SIG-M5 (cell line): ENCODE results near the gene LCOR.

Experiments used
- DNase-seq: peaks from one replicate; lab custom pipeline; 2025; lab: John Stamatoyannopoulos, UW

Gene LCOR

DNA sequence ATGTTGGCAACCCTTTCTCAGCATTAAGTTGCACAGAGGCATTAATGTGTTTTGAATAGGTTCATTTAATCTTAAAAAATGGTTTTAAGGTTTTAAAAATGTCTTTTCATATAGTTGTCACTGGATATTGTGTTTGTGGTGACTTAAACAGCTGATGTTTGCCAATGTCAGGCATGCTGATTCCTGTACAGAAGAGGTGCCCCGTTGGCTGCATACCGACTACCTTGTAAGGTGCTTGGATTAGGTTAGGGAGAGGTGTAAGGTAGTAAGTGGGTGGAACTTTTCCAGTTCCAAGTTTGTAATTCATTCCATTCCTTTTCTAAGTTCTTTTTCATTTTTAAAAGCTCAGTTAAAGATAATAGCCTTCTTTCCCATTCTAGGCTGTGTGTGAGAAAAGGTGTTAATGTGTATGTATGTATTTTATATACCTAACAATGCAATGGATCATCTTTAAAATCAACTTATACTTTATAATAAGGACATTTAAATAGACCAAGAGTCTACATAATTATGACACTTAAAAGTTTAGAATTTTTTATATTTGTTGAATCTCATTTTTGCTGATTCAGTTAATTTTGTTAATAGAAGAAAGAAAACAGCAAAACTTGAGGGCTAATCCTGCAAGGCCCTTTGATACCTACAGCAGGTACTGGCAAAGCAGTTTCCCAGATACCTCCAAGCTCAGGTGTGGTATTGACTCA, 155.2 kb downstream of the LCOR start:
- DNase-seq = no peak

GRCh38 chr10:96987842-96988175, 155.7 kb downstream of the LCOR start:
- no peak for DNase-seq

DNA sequence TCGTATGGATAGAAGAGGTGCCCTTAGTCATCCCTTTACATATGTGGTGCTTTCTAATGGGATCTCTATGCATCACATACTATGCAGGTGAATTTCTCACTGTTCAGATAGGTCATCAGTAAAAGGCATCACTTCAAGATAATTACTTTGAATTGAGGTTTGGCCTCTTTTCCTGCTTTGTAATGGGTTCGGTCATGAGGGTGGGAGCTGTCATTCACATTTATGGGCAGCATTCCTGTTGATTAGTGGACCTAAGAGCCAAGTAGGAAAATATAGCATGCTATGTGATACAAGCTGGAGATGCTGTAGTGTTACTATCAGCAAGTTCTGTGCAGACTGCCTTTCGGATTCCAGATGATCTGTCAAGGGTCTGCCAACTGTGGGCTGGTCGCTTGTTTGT, 156.3 kb downstream of the LCOR start:
- DNase-seq = no peak

DNA sequence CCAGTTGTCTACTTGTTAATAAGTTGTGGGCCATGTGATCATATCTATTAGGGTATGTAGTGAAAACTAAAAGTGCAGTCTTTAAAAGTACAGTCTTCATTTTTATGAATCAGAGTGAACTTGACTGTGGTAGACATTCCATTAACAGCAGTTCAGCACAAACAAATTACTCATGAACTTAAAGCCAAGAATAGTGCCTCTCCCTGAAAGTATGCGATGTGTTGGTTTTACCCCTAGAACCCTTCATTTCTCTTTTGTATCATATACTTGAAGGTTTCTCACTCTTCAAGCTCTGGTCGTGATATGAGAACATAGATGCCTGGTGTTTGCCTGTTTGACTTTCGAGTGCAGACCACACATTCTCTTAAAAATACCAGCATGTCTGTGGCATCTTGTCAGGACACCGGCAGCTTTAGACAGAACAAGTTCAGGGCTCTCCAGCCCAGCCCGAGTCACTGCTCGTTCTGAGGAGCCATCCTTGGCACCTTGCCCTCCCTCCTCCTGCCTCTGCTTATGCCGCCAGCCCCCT, 159.3 kb downstream of the LCOR start:
- no peak for DNase-seq

DNA sequence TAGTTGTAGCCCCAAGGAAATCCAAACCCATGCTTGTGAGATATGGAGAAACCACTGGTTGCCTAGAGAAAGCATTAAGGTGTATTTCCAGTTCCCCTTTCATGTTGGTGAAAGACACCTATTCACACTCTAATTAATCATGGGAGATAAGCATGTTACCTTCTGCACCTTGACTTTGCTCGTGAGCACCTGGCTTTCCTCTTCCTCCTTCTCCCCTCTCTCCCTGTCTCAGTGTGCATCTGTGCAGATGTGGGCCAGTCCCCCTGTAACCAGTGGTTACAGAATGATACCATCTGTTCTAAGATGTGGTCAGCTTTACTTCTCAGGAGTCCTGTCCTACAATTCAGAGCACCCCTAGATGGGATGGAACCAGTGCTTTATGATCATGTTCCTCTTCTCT, 160.6 kb downstream of the LCOR start:
- DNase-seq = no peak

DNA sequence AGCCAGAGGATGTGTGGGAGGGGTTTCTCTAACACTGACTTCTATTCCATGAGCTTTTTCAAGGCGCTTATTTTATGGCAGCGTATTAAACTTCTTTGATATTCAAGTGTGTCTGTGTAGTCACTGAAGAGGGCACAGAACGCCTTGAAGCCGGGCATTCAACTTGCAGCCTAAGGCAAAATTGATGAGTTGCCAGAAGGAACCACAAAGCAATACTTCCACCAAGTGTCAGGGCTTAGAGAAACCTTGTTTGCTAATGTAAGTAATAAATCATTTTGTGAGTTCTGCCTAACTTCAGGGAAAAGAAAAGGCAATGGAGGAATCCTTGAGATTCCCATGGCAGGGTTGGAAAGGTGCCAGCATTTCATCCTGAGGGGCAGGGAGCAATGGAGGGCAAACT, 163.8 kb downstream of the LCOR start:
- DNase-seq = no peak

DNA sequence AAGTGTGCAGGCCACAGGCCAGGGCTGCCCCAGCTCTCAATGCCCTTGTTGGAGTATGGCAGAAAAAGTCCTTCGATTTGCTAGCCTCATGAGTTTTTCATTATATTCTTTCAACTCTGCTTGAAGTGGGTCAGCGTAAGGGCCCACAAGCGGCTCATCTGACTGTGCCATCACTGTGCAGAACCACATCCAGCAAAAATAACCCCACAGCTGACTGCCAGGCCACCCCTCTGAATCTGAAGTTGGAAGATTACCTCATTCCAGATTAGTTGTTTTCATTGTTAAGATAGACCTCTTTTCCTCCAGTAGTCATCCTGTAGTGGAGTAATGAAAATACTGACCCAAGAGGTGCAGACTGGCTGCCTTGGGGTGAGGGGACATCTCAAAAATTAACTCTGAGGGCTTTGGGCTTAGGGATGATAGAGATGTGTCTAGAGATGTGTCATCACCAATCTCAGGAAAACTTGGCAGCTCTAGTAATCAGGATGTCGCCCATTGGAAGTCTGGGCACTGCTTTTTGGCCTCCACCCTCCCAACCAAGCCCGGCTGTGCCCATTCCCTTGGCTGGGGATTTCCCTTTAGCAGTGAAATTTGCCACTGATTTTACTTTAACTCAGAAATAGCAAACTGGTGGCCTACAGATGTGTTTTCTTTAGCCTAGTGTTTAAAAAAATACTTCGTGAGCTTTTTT, 164.3 kb downstream of the LCOR start:
- no peak for DNase-seq

- DNase-seq = no peak
These were observed 166.3 kb downstream of the LCOR start for GRCh38 chr10:96998329-96998888.

DNA sequence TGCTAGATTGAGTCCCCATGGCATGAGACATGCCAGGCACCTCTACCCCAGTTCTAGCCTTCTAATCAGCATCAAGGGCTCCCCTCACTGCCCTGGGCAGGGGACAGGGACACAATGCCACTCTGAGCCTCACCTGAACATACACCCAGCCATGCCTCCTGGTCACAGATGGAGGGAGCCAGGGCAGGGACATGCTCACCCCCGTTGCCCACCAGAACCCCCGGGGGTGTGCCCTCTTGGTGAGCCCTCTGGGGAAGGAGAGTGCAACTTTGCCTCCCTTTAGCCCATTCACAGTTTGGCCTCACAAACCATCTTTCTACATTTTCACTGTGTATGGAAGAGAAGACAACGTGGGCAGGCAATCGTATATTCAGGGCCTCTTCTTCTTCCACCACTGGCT, 167.2 kb downstream of the LCOR start:
- no peak for DNase-seq

- no peak for DNase-seq
These were observed 167.9 kb downstream of the LCOR start for GRCh38 chr10:96999987-97000386.

GRCh38 chr10:97000487-97001182, 168.5 kb downstream of the LCOR start:
- no peak for DNase-seq

DNA sequence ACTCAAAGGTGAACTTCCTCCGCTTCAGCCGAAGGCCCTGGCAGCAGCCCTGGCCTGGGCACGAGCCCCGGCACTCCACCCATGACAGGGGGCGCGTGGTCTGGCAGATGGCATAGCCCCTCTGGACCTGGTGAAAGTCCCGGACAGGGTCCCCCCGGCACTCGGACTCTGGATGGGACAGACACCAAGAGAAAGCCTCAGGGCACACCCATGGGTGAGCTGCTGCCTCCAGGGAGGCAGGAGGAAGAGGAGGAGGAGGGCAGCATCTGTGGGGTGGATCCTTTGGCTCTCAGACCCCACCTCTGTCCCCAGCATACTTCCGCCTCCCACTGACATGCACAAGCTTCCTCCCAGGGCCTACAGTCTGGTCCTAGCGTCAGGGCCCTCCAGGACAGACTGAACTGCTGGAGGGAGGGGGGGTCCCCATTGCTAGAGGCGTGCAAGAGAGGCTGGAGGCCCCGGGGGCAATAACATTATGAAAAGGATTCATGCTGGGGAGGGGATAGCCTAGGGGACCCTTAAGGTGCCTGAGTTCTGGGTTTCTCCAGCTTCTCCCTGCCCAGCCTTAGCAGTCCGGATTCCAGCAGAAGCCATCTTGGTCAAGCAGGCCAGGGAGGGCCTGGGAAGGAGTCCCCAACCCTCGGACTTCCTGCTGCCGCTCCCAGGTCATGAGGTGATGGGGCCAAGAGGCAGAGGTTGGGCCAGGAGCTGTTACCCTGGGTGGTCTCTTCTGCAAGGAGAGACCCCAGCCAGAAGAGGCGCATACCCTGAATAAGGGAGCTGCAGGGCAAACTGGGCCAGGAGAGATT, 169.3 kb downstream of the LCOR start:
- DNase-seq = no peak

- no peak for DNase-seq
These were observed 170.6 kb downstream of the LCOR start for GRCh38 chr10:97002670-97003069.

- DNase-seq = no peak
These were observed 171.2 kb downstream of the LCOR start for GRCh38 chr10:97003151-97003803.

- DNase-seq = no peak
These were observed 171.7 kb downstream of the LCOR start for GRCh38 chr10:97003804-97004201.

DNA sequence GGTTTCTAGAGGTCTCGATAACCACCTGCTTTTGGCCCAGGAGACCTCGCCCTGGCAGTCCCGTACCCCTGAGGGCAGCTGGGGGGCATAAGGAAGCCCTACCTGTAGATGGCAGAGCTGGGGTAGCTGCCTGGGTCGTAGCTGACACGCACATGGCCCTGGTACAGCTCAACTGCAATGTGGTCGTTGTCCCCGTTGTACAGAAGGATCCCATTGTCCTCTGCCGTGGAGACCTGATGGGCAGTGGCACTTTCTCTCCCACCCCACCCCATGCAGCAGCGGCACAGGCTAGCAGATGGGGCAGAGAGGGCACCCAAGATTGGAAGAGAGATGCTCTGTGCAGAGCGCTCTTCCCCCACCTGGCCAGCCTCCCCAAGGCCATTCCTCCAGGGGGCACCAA, 172.5 kb downstream of the LCOR start:
- no peak for DNase-seq

- DNase-seq = no peak
These were observed 173.3 kb downstream of the LCOR start for GRCh38 chr10:97005349-97005748.

DNA sequence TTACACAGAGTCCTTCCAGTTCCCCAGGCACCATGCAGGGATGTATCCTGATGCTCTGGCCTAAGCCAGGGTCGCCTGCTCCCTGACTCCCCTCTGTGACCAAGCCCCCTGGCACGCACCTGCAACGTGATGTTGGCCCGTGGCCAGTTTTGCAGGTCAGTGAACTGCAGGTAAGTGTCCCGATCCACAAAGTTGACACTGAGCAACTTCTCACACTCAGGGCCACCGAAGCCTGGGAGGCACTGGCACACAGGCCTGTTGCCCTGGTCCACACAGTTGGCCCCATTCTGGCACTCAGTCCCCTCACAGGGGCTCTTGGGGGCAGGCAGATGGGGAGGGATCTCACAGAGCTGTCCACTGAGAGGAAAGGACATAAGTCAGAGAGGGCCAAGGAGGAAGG, 174.3 kb downstream of the LCOR start:
- DNase-seq = no peak

DNA sequence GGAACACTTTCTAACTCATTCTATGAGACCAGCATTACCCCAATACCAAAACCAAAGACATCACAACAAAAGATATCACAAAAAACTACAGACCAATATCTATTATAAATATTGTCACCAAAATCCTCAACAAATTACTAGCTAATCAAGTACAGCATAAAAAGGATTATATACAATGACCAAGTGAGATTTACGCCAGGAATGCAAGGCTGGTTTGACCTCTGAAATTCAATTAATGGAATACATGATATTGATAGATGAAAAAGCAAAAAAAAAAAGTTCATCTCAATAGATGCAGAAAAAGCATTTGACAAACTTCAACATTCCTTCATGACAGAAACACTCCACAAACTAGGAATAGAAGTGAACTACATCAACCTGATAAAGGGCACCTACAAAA, 175.3 kb downstream of the LCOR start:
- no peak for DNase-seq

GRCh38 chr10:97010695-97011206, 178.7 kb downstream of the LCOR start:
- no peak for DNase-seq

DNA sequence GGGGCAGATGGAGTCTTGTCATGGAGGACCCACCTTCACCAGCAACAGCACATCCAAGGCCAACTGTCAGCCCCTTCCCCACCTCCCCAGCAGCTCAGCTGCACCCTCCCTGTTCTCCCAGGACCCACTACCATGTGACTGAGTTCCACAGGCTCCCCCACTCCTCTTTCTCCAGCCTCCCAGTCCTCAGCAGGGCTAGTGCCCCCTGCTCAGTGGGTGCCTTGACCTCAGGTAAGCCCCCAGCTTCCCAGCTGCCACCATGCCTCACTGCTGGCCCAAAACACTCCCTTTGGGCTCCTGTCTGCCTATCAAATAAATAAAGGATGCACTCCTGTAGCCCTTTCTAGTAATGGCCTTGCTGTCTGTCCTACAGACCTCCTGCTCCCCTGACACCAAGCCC, 179.3 kb downstream of the LCOR start:
- DNase-seq = no peak
